Mesothelial cell of epicardium (in vitro differentiated cells): ENCODE results near the gene TULP4. TPM values are rescaled to one million over a fixed set of nuclear protein-coding genes. Genes with fewer than 3 reads are reported as not detected.
"Not testable (repeated sequence)": the region's sequence is repeated elsewhere in the genome, so short reads cannot be mapped to it uniquely, and the experiment has no call there.

Source experiments
- DNase-seq, 2 experiments: peaks; one replicate each; pipeline ENCODE4 v3.0.0; 2021; ENCODE audit warnings: low spot score in 2 of 2; ENCODE audit not compliant: unreplicated experiment in 2 of 2
- H3K27ac Mint-ChIP-seq: 2 replicates; pipeline ENCODE4 v1.8.0; 2021; ENCODE audit warnings: mixed read lengths
- H3K27me3 Mint-ChIP-seq: 2 replicates; pipeline ENCODE4 v1.8.0; 2021; ENCODE audit warnings: low read depth, mixed read lengths
- H3K36me3 Mint-ChIP-seq: 2 replicates; pipeline ENCODE4 v1.8.0; 2021; ENCODE audit warnings: mixed read lengths
- H3K4me1 Mint-ChIP-seq: 2 replicates; pipeline ENCODE4 v1.8.0; 2021; ENCODE audit warnings: mixed read lengths
- H3K4me3 Mint-ChIP-seq: 2 replicates; pipeline ENCODE4 v1.8.0; 2021; ENCODE audit warnings: mild to moderate bottlenecking, moderate library complexity, mixed read lengths
- H3K9me3 Mint-ChIP-seq: 2 replicates; pipeline ENCODE4 v1.8.0; 2021; ENCODE audit warnings: mixed read lengths
- total RNA-seq: library from RNA; stranded (reverse); gene quantifications from 3 replicates; pipeline ENCODE4 v1.2.1, GENCODE V29; 2021
- TF ChIP-seq, protein P1 (sequence below): fragments of 200-600 bp; sonication (generic); IDR thresholded peaks from one replicate; pipeline ENCODE4 v1.5.0; 2021; ENCODE audit warnings: antibody characterized with exemption; ENCODE audit not compliant: unreplicated experiment

Gene TULP4
- total RNA-seq, 1 donor from 2014 or later: 135 TPM

DNA sequence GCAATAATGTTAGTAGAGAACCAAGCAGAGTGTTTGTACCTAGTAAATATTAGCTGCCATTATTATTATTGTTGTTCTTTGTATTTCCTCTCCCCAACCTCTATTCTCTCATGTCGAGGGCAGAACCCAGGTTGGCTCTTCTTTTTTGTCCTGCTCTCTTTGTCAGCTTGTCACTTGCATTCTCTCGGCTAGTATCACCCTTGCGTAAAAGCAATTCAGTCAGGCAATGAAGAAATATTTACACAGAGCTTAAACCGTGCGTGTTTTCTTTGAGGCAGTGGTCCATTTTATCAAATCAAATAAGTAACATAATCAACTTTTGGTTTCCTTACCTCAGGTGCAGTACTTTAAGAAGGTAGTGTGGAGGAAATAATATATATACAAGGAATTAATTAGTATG is 83.9 kb downstream of the TULP4 start:
- TF ChIP-seq, protein P1, sequence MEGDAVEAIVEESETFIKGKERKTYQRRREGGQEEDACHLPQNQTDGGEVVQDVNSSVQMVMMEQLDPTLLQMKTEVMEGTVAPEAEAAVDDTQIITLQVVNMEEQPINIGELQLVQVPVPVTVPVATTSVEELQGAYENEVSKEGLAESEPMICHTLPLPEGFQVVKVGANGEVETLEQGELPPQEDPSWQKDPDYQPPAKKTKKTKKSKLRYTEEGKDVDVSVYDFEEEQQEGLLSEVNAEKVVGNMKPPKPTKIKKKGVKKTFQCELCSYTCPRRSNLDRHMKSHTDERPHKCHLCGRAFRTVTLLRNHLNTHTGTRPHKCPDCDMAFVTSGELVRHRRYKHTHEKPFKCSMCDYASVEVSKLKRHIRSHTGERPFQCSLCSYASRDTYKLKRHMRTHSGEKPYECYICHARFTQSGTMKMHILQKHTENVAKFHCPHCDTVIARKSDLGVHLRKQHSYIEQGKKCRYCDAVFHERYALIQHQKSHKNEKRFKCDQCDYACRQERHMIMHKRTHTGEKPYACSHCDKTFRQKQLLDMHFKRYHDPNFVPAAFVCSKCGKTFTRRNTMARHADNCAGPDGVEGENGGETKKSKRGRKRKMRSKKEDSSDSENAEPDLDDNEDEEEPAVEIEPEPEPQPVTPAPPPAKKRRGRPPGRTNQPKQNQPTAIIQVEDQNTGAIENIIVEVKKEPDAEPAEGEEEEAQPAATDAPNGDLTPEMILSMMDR: no peak
- H3K27ac Mint-ChIP-seq: no peak overlapping the region
- no peak overlapping the region for H3K4me3 Mint-ChIP-seq
- DNase-seq: no peak
- peaks cover 29% of the 10 kb centered on the region for H3K36me3 Mint-ChIP-seq
- no peaks in the 10 kb centered on the region for H3K4me1 Mint-ChIP-seq
- H3K27me3 Mint-ChIP-seq: no peaks in the 10 kb centered on the region
- H3K9me3 Mint-ChIP-seq: peaks cover 27% of the 10 kb centered on the region

DNA sequence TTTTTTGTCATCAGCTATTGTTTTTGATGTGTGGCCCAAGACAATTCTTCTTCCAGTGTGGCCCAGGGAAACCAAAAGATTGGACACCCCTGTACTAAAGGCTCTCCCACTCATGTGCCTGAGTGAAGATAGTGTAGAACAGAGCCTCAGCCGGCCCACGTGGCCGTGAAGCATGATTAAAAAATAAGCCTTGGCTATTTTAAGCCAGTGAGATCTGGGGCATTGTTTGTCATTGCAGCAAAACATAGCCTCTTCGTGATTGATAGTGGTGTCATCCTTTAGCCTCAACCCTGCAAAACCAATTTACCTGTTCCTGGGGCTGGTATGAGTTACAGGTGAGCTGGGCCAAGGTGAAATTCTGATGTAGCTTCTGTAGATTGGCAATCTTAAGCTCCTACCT is 85.3 kb downstream of the TULP4 start:
- Mint-ChIP-seq H3K4me1 (no peaks in the 10 kb centered on the region), H3K9me3 (peaks cover 13% of the 10 kb centered on the region), H3K27ac (no peak overlapping the region), H3K36me3 (peaks cover 20% of the 10 kb centered on the region), H3K27me3 (no peaks in the 10 kb centered on the region), H3K4me3 (no peak overlapping the region)
- TF ChIP-seq, protein P1: no peak
- no peak for DNase-seq

DNA sequence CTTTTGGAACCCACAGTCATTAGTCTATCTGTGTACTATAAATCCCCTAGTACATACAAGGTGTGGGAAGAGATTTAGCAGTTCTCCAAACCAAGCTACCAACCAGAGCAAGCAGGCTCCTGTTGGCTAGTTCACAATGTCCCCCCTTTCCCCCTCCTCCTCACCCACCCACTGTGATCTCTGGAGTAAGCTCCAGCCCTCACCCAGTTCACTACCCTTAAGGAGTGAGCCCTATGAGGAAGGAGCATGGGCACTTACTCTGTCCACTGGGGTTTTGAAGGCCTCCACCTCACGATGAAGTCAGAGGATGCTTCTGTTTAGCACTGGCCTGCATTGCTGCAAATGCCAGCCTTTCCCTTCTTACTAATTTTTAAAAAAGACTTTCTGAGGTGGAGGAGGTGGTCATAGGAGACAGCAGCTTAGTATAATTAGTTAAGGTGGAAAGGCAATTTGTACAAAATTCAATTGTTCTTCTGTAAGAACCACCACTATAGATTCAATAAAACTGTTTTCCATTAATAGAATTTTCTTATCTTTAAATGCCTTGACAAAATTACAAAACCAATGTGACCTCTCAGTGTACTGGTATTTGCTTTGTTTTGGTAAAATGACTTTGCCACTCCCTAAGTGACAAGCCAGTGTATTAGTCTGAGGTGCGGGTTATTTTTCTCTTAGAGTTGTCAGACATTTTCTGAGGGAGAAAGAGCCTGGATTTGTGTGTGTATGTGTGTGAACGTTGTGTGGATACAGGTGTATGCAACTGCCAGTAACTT is 86.2 kb downstream of the TULP4 start:
- H3K27ac Mint-ChIP-seq: no peak overlapping the region
- H3K27me3 Mint-ChIP-seq: no peaks in the 10 kb centered on the region
- no peaks in the 10 kb centered on the region for H3K4me1 Mint-ChIP-seq
- H3K36me3 Mint-ChIP-seq: peaks cover 14% of the 10 kb centered on the region
- peaks cover 8% of the 10 kb centered on the region for H3K9me3 Mint-ChIP-seq
- no peak overlapping the region for H3K4me3 Mint-ChIP-seq
- no peak for DNase-seq
- TF ChIP-seq, protein P1: no peak

DNA sequence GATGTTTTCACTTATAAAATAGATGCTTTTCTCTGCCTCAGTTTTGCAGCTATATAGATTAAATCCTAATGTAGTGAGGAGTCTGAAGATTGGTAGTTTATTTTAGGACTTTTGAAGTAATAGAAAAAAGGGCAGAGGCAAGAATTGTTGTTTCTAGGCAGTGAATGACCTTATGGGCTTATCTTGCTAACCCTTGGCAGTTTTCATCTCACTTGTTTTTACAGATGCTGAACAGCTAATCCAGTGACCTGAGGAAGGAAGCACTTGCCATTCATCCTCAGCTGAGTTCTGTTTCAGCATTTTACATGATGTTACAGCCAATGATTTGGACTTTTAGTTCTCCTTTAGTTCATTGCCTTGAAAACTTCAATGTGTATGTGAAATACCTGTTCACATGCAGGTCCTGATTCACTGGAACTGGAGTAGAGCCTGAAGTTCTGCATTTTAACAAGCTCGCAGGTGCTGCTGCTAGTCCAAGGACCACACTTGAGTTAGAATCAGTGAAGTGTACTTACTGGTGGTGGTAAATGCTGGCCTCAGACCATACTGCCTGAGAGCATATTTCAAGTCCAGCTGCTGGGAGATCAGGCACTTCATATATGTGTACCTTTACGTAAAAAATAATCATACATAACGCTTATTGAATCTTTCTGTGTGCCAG is 86.9 kb downstream of the TULP4 start:
- Mint-ChIP-seq H3K9me3 (peaks cover 6% of the 10 kb centered on the region), H3K27me3 (no peaks in the 10 kb centered on the region), H3K4me1 (no peaks in the 10 kb centered on the region), H3K27ac (no peak overlapping the region), H3K4me3 (no peak overlapping the region), H3K36me3 (peaks cover 12% of the 10 kb centered on the region)
- TF ChIP-seq, protein P1: no peak
- DNase-seq: no peak

DNA sequence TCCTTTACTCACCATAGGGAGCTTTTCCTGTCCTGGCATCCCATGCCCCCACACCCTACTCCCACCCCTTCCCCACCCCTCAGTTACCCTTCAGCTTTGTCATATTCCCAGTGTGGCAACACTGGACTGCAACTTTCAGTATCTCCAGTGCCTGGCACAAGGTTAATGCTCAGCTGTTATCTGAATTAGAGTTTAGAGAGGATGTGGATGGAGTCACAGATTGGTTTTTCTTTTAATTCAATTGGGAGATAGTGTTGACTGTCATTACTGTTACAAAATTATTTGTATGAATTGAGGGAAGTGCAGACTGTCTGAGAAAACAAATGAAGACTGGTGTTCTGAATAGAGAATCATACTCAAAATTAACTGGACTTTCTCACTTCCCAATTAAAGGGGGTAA is 89.9 kb downstream of the TULP4 start:
- Mint-ChIP-seq H3K27ac (no peak overlapping the region), H3K36me3 (peaks cover 24% of the 10 kb centered on the region), H3K9me3 (peaks cover 19% of the 10 kb centered on the region), H3K27me3 (no peaks in the 10 kb centered on the region), H3K4me1 (peaks cover 5% of the 10 kb centered on the region), H3K4me3 (no peak overlapping the region)
- TF ChIP-seq, protein P1: no peak
- DNase-seq: no peak

DNA sequence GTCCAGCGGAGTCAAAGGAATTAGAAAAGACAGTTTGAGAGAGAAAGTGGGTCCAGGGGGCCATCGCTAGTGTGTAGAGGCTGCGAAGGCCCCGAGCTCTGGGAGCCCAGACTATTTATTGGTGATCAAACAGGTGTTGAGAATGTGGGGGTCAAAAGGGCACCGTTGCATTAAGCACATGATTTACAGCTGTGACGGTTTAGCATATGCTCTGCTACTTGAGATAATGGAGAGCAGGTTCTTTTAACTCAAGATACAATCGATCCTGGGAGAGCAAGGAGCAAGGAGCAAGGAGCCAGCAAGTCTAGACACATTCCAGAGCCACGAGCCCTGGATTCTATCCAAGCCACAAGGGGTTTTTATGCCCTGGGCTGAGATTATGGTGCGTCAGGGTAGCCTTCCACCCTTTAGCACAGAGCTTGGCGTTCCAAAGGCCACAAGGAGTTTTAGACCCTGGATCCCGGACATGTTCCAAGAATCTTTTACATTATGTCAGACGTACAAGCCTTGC is 93.1 kb downstream of the TULP4 start:
- Mint-ChIP-seq H3K9me3 (peaks cover 24% of the 10 kb centered on the region), H3K36me3 (peaks cover 24% of the 10 kb centered on the region), H3K4me1 (peaks cover 27% of the 10 kb centered on the region)
- H3K27me3 Mint-ChIP-seq, H3K27ac Mint-ChIP-seq, H3K4me3 Mint-ChIP-seq, DNase-seq: not testable (repeated sequence)
